Testis (tissue), 2 donors: ENCODE results near the gene KIF20B.

Experiments
- POLR2A ChIP-seq: fragments of 450-650 bp; IDR thresholded peaks from one replicate; pipeline ENCODE4 v1.6.1; 2017; ENCODE audit warnings: antibody characterized with exemption, mild to moderate bottlenecking, moderate library complexity
- TF ChIP-seq, protein P1 (sequence below), 3 experiments: fragments of 450-650 bp in 2 of 3; fragments of 200-600 bp in 1 of 3; sonication (generic) in 1 of 3; IDR thresholded peaks; one replicate each; pipeline ENCODE4 v1.5.1; 2016 to 2019; ENCODE audit warnings: antibody characterized with exemption in 3 of 3, mild to moderate bottlenecking in 2 of 3, moderate library complexity in 1 of 3

DNA sequence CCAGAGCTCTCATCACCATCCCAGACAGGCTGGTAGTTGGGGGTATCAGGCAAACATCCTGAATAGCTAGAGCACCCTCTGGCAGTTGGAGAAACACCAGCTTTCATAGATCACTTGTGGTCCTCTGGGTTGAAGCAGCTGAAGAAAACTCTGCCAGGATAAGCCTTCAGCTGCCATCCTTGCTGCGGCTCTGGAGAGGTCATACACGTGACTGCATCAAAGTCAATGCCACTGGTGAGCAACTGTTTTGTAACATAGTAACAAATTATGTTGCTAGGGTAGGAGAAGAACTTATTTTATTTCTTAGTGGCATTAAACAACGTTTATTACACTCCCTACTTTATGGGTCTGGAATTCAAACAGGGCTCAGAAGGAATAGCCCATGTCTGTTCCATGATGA, 37.2 kb upstream of the KIF20B start:
- TF ChIP-seq, protein P1, sequence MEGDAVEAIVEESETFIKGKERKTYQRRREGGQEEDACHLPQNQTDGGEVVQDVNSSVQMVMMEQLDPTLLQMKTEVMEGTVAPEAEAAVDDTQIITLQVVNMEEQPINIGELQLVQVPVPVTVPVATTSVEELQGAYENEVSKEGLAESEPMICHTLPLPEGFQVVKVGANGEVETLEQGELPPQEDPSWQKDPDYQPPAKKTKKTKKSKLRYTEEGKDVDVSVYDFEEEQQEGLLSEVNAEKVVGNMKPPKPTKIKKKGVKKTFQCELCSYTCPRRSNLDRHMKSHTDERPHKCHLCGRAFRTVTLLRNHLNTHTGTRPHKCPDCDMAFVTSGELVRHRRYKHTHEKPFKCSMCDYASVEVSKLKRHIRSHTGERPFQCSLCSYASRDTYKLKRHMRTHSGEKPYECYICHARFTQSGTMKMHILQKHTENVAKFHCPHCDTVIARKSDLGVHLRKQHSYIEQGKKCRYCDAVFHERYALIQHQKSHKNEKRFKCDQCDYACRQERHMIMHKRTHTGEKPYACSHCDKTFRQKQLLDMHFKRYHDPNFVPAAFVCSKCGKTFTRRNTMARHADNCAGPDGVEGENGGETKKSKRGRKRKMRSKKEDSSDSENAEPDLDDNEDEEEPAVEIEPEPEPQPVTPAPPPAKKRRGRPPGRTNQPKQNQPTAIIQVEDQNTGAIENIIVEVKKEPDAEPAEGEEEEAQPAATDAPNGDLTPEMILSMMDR (IDR thresholded peaks at IDR 0.05), result no peak
- TF ChIP-seq POLR2A, result no peak
